ENCODE results near the gene MACROD2. TPM values are rescaled to one million over a fixed set of nuclear protein-coding genes. Genes with fewer than 3 reads are reported as not detected.

The MACROD2 gene
- polyA plus RNA-seq, 1 donor (not counting 4 experiments of a cell fraction or from before 2014, with no cell fraction given), result 0.71 TPM

DNA sequence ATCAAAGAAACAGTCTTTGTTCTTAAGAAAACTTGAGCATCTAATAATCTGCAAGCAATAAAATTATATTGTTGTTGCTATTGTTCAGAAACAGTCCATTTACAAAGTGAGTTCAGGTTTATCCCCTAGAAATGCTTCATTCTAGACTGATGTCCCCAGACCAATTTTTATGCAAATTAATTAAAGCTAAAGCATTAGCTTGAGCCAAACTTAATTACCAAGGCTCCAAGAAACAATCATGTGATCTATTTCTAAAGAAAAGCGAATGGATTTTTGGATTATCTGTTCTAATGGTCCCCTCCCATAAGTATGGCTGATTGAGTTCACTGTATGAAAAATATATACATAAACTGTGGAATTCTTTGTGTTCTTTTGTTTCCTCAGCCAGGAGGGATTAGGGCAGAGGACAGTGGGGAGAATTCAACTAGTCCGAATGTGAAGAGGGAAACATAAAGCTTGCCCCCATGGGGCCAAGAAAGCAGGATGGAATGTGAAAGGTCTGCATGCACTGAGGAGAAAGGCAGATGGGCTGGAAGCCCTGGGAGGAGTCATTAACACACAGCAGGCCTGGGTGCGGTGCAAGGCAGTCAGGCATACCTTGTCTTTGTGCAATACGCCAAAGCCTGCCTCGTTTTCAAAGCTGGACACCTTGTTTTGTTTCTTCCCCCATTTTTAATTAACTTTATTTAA lies 1980.9 kb downstream of the MACROD2 start:
- H3K36me3 ChIP-seq (ENCODE audit: control insufficient read depth in 2 of 2, extremely low read depth in 1 of 2, insufficient read depth in 2 of 2, low read length in 2 of 2), result no peaks in the 10 kb centered on the region

DNA sequence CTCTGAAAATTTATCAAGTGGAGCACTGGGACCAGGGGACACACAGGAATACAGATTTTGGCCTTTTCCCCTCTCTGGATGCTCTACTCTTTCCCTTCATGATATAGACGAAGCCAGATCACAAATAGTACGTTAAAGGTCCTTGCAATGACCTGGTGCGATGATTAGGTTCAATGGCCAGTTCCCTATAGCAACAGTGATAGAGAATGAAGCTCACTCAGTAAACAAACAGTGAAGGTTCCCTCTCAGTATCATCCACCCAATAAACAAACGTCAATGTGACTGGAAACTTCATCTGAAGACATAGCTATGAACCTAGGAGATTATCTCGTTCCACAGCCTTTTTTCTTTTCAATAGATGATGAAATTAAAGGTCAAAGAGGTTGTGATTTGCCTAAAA lies 1981.7 kb downstream of the MACROD2 start:
- FAIRE-seq, result no peak
- H3K4me3 ChIP-seq (ENCODE audit: control insufficient read depth in 2 of 3, extremely low read depth in 1 of 3, insufficient read depth in 2 of 3, low read depth in 1 of 3, low read length in 3 of 3), result no peak overlapping the region
- dilution Hi-C loops (cut with MboI; ENCODE audit: extremely low pct_ligation_motif_present, low sequenced_read_pairs), result no loop called here
- no peaks in the 10 kb centered on the region for H3K9me1 ChIP-seq (ENCODE audit: control insufficient read depth, extremely low read depth, insufficient read depth, low read length)
- no peaks in the 10 kb centered on the region for H3K27me3 ChIP-seq (ENCODE audit: control insufficient read depth, extremely low read depth, insufficient read depth, low read length)
- no peak overlapping the region for H3K4me2 ChIP-seq (ENCODE audit: control insufficient read depth, extremely low read depth, insufficient read depth, low read depth, low read length)
- H3K36me3 ChIP-seq (ENCODE audit: control insufficient read depth in 2 of 2, extremely low read depth in 1 of 2, insufficient read depth in 2 of 2, low read length in 2 of 2), result no peaks in the 10 kb centered on the region
- no peak for DNase-seq (ENCODE audit: low read depth, low spot score)
- no peak overlapping the region for H3K9ac ChIP-seq (ENCODE audit: control insufficient read depth, extremely low read depth, insufficient read depth, low read length)
- H2AFZ ChIP-seq (ENCODE audit: control insufficient read depth, low read length), result no peak overlapping the region
- no peak overlapping the region for H3K27ac ChIP-seq (ENCODE audit: control insufficient read depth, insufficient read depth, low read length)
- no peak for TF ChIP-seq EZH2 (IDR thresholded peaks at IDR 0.05; ENCODE audit: low read length)
- TF ChIP-seq, protein P1, sequence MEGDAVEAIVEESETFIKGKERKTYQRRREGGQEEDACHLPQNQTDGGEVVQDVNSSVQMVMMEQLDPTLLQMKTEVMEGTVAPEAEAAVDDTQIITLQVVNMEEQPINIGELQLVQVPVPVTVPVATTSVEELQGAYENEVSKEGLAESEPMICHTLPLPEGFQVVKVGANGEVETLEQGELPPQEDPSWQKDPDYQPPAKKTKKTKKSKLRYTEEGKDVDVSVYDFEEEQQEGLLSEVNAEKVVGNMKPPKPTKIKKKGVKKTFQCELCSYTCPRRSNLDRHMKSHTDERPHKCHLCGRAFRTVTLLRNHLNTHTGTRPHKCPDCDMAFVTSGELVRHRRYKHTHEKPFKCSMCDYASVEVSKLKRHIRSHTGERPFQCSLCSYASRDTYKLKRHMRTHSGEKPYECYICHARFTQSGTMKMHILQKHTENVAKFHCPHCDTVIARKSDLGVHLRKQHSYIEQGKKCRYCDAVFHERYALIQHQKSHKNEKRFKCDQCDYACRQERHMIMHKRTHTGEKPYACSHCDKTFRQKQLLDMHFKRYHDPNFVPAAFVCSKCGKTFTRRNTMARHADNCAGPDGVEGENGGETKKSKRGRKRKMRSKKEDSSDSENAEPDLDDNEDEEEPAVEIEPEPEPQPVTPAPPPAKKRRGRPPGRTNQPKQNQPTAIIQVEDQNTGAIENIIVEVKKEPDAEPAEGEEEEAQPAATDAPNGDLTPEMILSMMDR (optimal IDR thresholded peaks at IDR 0.05 in 1 of 3, IDR thresholded peaks at IDR 0.05 in 1 of 3, conservative IDR thresholded peaks at IDR 0.05 in 1 of 3; ENCODE audit: extremely low read depth in 1 of 3, insufficient read depth in 2 of 3, low read length in 3 of 3), result no peak
- H3K79me2 ChIP-seq (ENCODE audit: control insufficient read depth, insufficient read depth, low read length), result no peaks in the 10 kb centered on the region
- no peaks in the 10 kb centered on the region for H3K4me1 ChIP-seq (ENCODE audit: control insufficient read depth, extremely low read depth, insufficient read depth, low read length)
- no peaks in the 10 kb centered on the region for H4K20me1 ChIP-seq (ENCODE audit: control insufficient read depth, extremely low read depth, insufficient read depth, low read length)
- H3K9me3 ChIP-seq (ENCODE audit: control insufficient read depth, low read depth, low read length), result no peaks in the 10 kb centered on the region

More for the DNA sequence above, 1980.9 kb downstream of the MACROD2 start:
- no peaks in the 10 kb centered on the region for H3K79me2 ChIP-seq (ENCODE audit: control insufficient read depth, insufficient read depth, low read length)
- H3K27me3 ChIP-seq (ENCODE audit: control insufficient read depth, extremely low read depth, insufficient read depth, low read length), result no peaks in the 10 kb centered on the region
- no peaks in the 10 kb centered on the region for H3K4me1 ChIP-seq (ENCODE audit: control insufficient read depth, extremely low read depth, insufficient read depth, low read length)
- no peak overlapping the region for H3K4me2 ChIP-seq (ENCODE audit: control insufficient read depth, extremely low read depth, insufficient read depth, low read depth, low read length)
- H3K9me1 ChIP-seq (ENCODE audit: control insufficient read depth, extremely low read depth, insufficient read depth, low read length), result no peaks in the 10 kb centered on the region
- TF ChIP-seq, protein P1 (optimal IDR thresholded peaks at IDR 0.05 in 1 of 3, IDR thresholded peaks at IDR 0.05 in 1 of 3, conservative IDR thresholded peaks at IDR 0.05 in 1 of 3; ENCODE audit: extremely low read depth in 1 of 3, insufficient read depth in 2 of 3, low read length in 3 of 3), result no peak
- TF ChIP-seq EZH2 (IDR thresholded peaks at IDR 0.05; ENCODE audit: low read length), result no peak
- no peak overlapping the region for H3K4me3 ChIP-seq (ENCODE audit: control insufficient read depth in 2 of 3, extremely low read depth in 1 of 3, insufficient read depth in 2 of 3, low read depth in 1 of 3, low read length in 3 of 3)
- no peak overlapping the region for H3K27ac ChIP-seq (ENCODE audit: control insufficient read depth, insufficient read depth, low read length)
- H2AFZ ChIP-seq (ENCODE audit: control insufficient read depth, low read length), result no peak overlapping the region
- DNase-seq (ENCODE audit: low read depth, low spot score), result no peak
- dilution Hi-C loops (cut with MboI; ENCODE audit: extremely low pct_ligation_motif_present, low sequenced_read_pairs), result no loop called here
- no peak for FAIRE-seq
- H4K20me1 ChIP-seq (ENCODE audit: control insufficient read depth, extremely low read depth, insufficient read depth, low read length), result no peaks in the 10 kb centered on the region
- no peak overlapping the region for H3K9ac ChIP-seq (ENCODE audit: control insufficient read depth, extremely low read depth, insufficient read depth, low read length)
- no peaks in the 10 kb centered on the region for H3K9me3 ChIP-seq (ENCODE audit: control insufficient read depth, low read depth, low read length)
